ENCODE data around the gene PLCL2. TPM values are rescaled to one million over a fixed set of nuclear protein-coding genes. Genes with fewer than 3 reads are reported as not detected.

The PLCL2 gene
- total RNA-seq, 1 experiment from 2014 or later: 3.0 TPM

- H3K4me1 ChIP-seq (ENCODE audit: control insufficient read depth, insufficient read depth, low read length): no peaks in the 10 kb centered on the region
- no TSS peak for BruUV-seq (replicated peaks)
- H3K9me3 ChIP-seq (ENCODE audit: control insufficient read depth, insufficient read depth, low read depth, low read length): no peaks in the 10 kb centered on the region
- no peaks in the 10 kb centered on the region for H3K36me3 ChIP-seq (ENCODE audit: control insufficient read depth, insufficient read depth, low read length)
- POLR2A ChIA-PET: no interaction called here
- TF ChIP-seq SIN3A (IDR thresholded peaks at IDR 0.05; ENCODE audit: borderline replicate concordance, insufficient read depth, low read depth, low read length): no peak
- TF ChIP-seq REST (IDR thresholded peaks at IDR 0.05; ENCODE audit: insufficient read depth in 1 of 2, low read depth in 2 of 2, low read length in 1 of 2): no peak
- TF ChIP-seq POLR2AphosphoS5 (IDR thresholded peaks at IDR 0.05; ENCODE audit: low read depth, low read length): no peak
- TF ChIP-seq TCF7L2 (IDR thresholded peaks at IDR 0.05; ENCODE audit: low read depth, low read length): no peak
- no peak for TF ChIP-seq CTCF (IDR thresholded peaks at IDR 0.05)
- CTCF ChIA-PET: no interaction called here
- ATAC-seq (no peak), DNase-seq (ENCODE audit: low read depth, low spot score) (no peak)
- in situ Hi-C loops (cut with HindIII; ENCODE audit: low pct_unique_long_range_greater_than_20kb, low sequenced_read_pairs): no loop called here
- intact Hi-C loops (cut with micrococcal nuclease; ENCODE audit: unreplicated experiment): no loop called here
- H3K4me3 ChIP-seq (ENCODE audit: low read depth in 2 of 2, low read length in 2 of 2): no peak overlapping the region
- no peak overlapping the region for H3K27ac ChIP-seq (ENCODE audit: low read length)
- no peaks in the 10 kb centered on the region for H3K27me3 ChIP-seq (ENCODE audit: control insufficient read depth, insufficient read depth, low read length)
Observed at GRCh38 chr3:17088602-17089313, 204.0 kb downstream of the PLCL2 start.

GRCh38 chr3:17089314-17089700 is 204.6 kb downstream of the PLCL2 start:
- Histone ChIP-seq H3K9me3 (ENCODE audit: control insufficient read depth, insufficient read depth, low read depth, low read length) (no peaks in the 10 kb centered on the region), H3K27ac (ENCODE audit: low read length) (no peak overlapping the region), H3K4me3 (ENCODE audit: low read depth in 2 of 2, low read length in 2 of 2) (no peak overlapping the region), H3K36me3 (ENCODE audit: control insufficient read depth, insufficient read depth, low read length) (no peaks in the 10 kb centered on the region), H3K4me1 (ENCODE audit: control insufficient read depth, insufficient read depth, low read length) (no peaks in the 10 kb centered on the region), H3K27me3 (ENCODE audit: control insufficient read depth, insufficient read depth, low read length) (no peaks in the 10 kb centered on the region)
- intact Hi-C loops (cut with micrococcal nuclease; ENCODE audit: unreplicated experiment) (no loop called here), in situ Hi-C loops (cut with HindIII; ENCODE audit: low pct_unique_long_range_greater_than_20kb, low sequenced_read_pairs) (no loop called here)
- CTCF ChIA-PET: no interaction called here
- no peak for TF ChIP-seq CTCF (IDR thresholded peaks at IDR 0.05)
- TF ChIP-seq POLR2AphosphoS5 (IDR thresholded peaks at IDR 0.05; ENCODE audit: low read depth, low read length): no peak
- TF ChIP-seq REST (IDR thresholded peaks at IDR 0.05; ENCODE audit: insufficient read depth in 1 of 2, low read depth in 2 of 2, low read length in 1 of 2): no peak
- no peak for TF ChIP-seq SIN3A (IDR thresholded peaks at IDR 0.05; ENCODE audit: borderline replicate concordance, insufficient read depth, low read depth, low read length)
- no peak for TF ChIP-seq TCF7L2 (IDR thresholded peaks at IDR 0.05; ENCODE audit: low read depth, low read length)
- ATAC-seq: no peak
- no TSS peak for BruUV-seq (replicated peaks)
- POLR2A ChIA-PET: no interaction called here
- DNase-seq (ENCODE audit: low read depth, low spot score): no peak

Measured in Panc1 (cell line).